ENCODE results near the gene ADAMTS19. TPM values are rescaled to one million over a fixed set of nuclear protein-coding genes. Genes with fewer than 3 reads are reported as not detected.

ADAMTS19 gene
- total RNA-seq, 2 experiments from 2014 or later = not detected

DNA sequence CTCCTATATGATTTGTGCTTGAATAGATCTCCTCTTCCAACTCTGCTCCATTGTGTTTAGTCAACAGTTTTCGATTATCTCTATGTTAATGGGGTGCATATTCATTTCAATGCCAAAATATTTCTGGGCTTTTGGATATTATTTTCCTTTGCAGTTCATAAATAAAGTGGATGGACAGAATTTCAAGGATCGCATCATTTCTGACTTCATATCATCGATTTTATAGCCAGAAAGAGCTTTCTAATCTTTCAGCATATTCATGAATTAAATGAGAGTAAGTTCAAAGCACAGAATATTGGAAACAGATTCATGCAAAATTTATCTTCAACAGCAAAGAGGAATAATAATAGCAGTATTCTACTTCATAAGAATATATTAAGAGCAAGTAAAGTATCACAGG lies 227.8 kb downstream of the ADAMTS19 start:
- Mint-ChIP-seq H3K4me1 (ENCODE audit: low read depth) (no peaks in the 10 kb centered on the region), H3K4me3 (no peak overlapping the region), H3K27me3 (no peaks in the 10 kb centered on the region), H3K36me3 (ENCODE audit: low read depth) (no peaks in the 10 kb centered on the region), H3K27ac (no peak overlapping the region), H3K9me3 (no peaks in the 10 kb centered on the region)
- TF ChIP-seq, protein P1, sequence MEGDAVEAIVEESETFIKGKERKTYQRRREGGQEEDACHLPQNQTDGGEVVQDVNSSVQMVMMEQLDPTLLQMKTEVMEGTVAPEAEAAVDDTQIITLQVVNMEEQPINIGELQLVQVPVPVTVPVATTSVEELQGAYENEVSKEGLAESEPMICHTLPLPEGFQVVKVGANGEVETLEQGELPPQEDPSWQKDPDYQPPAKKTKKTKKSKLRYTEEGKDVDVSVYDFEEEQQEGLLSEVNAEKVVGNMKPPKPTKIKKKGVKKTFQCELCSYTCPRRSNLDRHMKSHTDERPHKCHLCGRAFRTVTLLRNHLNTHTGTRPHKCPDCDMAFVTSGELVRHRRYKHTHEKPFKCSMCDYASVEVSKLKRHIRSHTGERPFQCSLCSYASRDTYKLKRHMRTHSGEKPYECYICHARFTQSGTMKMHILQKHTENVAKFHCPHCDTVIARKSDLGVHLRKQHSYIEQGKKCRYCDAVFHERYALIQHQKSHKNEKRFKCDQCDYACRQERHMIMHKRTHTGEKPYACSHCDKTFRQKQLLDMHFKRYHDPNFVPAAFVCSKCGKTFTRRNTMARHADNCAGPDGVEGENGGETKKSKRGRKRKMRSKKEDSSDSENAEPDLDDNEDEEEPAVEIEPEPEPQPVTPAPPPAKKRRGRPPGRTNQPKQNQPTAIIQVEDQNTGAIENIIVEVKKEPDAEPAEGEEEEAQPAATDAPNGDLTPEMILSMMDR (IDR thresholded peaks at IDR 0.05) = no peak
- CTCF ChIA-PET = no interaction called here
- ATAC-seq (no peak), DNase-seq (no peak)
- POLR2A ChIA-PET = no interaction called here
- intact Hi-C loops (cut with micrococcal nuclease) = no loop called here

DNA sequence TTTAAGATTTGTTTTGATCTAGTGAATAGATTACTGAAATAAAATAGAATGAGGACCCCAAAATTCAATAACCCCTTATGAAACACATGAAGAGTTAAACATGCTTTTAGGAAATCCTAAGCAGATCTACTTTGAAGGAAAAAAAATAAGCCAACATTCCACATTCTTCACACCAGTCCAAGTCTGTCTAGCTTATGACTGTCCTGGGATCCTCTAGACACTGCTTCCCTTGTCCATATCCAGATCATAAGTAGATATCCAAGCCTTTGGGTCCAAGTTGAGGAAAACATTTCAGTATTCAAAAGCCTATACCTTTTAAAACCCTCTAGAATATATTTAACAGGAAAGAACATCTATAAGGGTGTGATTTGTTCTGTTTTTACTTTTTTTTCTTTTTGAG lies 228.9 kb downstream of the ADAMTS19 start:
- no peaks in the 10 kb centered on the region for H3K4me1 Mint-ChIP-seq (ENCODE audit: low read depth)
- ATAC-seq (no peak), DNase-seq (no peak)
- intact Hi-C loops (cut with micrococcal nuclease) = no loop called here
- ChIA-PET CTCF (no interaction called here), POLR2A (no interaction called here)
- no peak overlapping the region for H3K4me3 Mint-ChIP-seq
- H3K27me3 Mint-ChIP-seq = no peaks in the 10 kb centered on the region
- no peaks in the 10 kb centered on the region for H3K9me3 Mint-ChIP-seq
- TF ChIP-seq, protein P1 (IDR thresholded peaks at IDR 0.05) = no peak
- H3K36me3 Mint-ChIP-seq (ENCODE audit: low read depth) = no peaks in the 10 kb centered on the region
- H3K27ac Mint-ChIP-seq = no peak overlapping the region

DNA sequence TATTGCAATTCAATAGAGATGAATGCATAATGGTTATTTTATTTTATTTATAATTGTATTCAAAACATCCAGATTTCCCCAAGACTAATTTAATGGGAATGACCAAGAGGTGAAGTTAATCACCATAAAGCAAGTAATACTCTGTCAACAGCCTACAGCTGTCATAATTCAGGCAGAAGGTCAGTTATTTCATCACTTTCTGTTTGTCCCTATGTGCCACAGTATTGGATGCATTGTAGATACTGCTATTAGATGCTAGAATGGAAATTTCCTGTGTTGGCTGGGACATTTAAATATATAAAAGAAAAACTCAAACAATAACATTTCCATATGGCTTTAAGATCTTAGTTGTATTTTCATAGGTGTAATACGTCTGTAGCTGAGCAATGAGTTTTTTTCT lies 231.1 kb downstream of the ADAMTS19 start:
- Mint-ChIP-seq H3K4me3 (no peak overlapping the region), H3K9me3 (no peaks in the 10 kb centered on the region), H3K27ac (no peak overlapping the region), H3K27me3 (no peaks in the 10 kb centered on the region), H3K36me3 (ENCODE audit: low read depth) (no peaks in the 10 kb centered on the region), H3K4me1 (ENCODE audit: low read depth) (no peaks in the 10 kb centered on the region)
- ChIA-PET CTCF (no interaction called here), POLR2A (no interaction called here)
- no peak for ATAC-seq
- DNase-seq = no peak
- intact Hi-C loops (cut with micrococcal nuclease) = no loop called here
- TF ChIP-seq, protein P1 (IDR thresholded peaks at IDR 0.05) = no peak

DNA sequence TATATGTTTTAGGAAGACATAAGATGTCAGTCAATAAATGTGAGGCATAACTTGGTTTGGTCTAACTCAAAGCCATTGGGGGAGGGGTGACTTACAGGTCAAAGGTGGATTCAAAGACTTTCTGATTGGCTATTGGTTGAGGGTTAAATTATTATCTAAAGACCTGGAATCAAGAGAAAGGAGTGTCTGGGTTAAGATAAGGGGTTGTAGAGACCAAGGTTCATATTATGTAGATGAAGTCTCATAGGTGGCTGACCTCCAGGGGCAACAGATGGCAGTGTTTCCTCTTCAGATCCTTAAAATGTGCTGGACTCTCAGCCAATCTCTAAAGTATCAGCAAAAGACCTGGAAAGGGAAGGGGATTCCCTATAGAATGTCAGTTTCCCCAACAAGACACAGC lies 236.5 kb downstream of the ADAMTS19 start:
- Mint-ChIP-seq H3K27ac (no peak overlapping the region), H3K4me1 (ENCODE audit: low read depth) (no peaks in the 10 kb centered on the region), H3K27me3 (no peaks in the 10 kb centered on the region), H3K36me3 (ENCODE audit: low read depth) (no peaks in the 10 kb centered on the region), H3K9me3 (no peaks in the 10 kb centered on the region), H3K4me3 (no peak overlapping the region)
- intact Hi-C loops (cut with micrococcal nuclease) = no loop called here
- DNase-seq = no peak
- CTCF ChIA-PET = interaction anchor here (0.7 kb wide), 1 partner anchor 32 kb away, joined by 3 read pairs; no protein-coding TSS in a partner anchor
- TF ChIP-seq, protein P1 (IDR thresholded peaks at IDR 0.05) = no peak
- POLR2A ChIA-PET = no interaction called here
- ATAC-seq = no peak

DNA sequence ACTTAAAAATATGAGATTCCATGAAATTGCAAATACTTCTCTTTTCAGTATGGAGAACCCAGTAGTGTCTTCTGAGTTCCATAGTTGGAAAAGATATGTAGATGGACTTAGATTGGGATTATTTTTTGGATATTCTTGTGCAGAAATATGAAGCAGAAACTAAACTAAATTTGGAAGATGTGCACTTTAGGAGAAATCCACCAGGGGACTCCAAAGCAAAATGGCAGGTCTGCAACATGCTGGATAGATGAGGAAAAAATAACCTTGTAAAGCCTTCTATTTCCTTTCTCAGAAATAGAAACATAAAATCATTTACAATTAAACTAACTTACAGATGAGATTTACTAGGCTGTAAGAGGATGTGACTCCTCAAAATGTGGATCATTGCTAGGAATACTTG lies 238.6 kb downstream of the ADAMTS19 start:
- ATAC-seq = no peak
- H3K27ac Mint-ChIP-seq = no peak overlapping the region

More for the DNA sequence above, 238.6 kb downstream of the ADAMTS19 start:
- intact Hi-C loops (cut with micrococcal nuclease) = no loop called here
- ChIA-PET CTCF (no interaction called here), POLR2A (no interaction called here)
- no peaks in the 10 kb centered on the region for H3K4me1 Mint-ChIP-seq (ENCODE audit: low read depth)
- H3K9me3 Mint-ChIP-seq = no peaks in the 10 kb centered on the region
- TF ChIP-seq, protein P1 (IDR thresholded peaks at IDR 0.05) = no peak
- H3K27me3 Mint-ChIP-seq = no peaks in the 10 kb centered on the region
- DNase-seq = no peak
- H3K36me3 Mint-ChIP-seq (ENCODE audit: low read depth) = no peaks in the 10 kb centered on the region
- no peak overlapping the region for H3K4me3 Mint-ChIP-seq

Measured in activated CD8-positive, alpha-beta T cell treated with anti-CD3 and anti-CD28 coated beads for 36 hours (primary cell).